HCT116 (cell line): ENCODE measurements around the gene KLHDC7A. TPM values are rescaled to one million over a fixed set of nuclear protein-coding genes. Genes with fewer than 3 reads are reported as not detected.

Source experiments
- ATAC-seq: fragments of 200-7000 bp; cut with Tn5 transposase; 2 replicates; pipeline ENCODE4 v1.9.1; 2020; ENCODE audit warnings: mild to moderate bottlenecking, moderate library complexity
- BruUV-seq: library from RNA; stranded (reverse); fragments of 400-500 nt; replicated peaks from 2 replicates; lab custom pipeline; 2021; lab: Mats Ljungman, UMichigan
- CTCF ChIA-PET: fragments of 300-600 bp; sonication (Branson Sonifier 250); formaldehyde crosslinking; loops from one replicate; lab custom pipeline; 2021; ENCODE audit warnings: antibody characterized with exemption; lab: Charles Lee
- POLR2A ChIA-PET: fragments of 300-600, 350-600 bp; sonication (Branson Sonifier 250); formaldehyde crosslinking; loops from one replicate; lab custom pipeline; 2021; ENCODE audit warnings: antibody characterized with exemption; lab: Charles Lee
- RAD21 ChIA-PET, 2 experiments: fragments of 300-600 bp; sonication (Branson Sonifier 250); formaldehyde crosslinking; loops; one replicate each; lab custom pipeline; 2023; ENCODE audit warnings: low total read pairs in 2 of 2; ENCODE audit not compliant: uncharacterized antibody in 2 of 2, unreplicated experiment in 2 of 2, low non-redundant PET in 1 of 2; lab: Charles Lee
- DNase-seq: peaks from one replicate; pipeline ENCODE4 v3.0.0-alpha.2; 2010; ENCODE audit warnings: low read depth, low spot score
- H2AFZ ChIP-seq: fragments of 200-600 bp; shearing (Covaris generic), sonication (generic); 2 replicates; pipeline ENCODE4 v1.6.1; 2017; ENCODE audit warnings: low read depth, mixed run types, mixed read lengths, antibody characterized with exemption, low read length; ENCODE audit not compliant: poor library complexity, severe bottlenecking
- H3K27ac ChIP-seq: 2 replicates; pipeline ENCODE4 v1.5.1; 2012; ENCODE audit warnings: low read depth, low read length
- H3K27me3 ChIP-seq: fragments of 200-600 bp; sonication (generic); 2 replicates; pipeline ENCODE4 v1.6.1; 2016; ENCODE audit warnings: mixed run types, low read length, mixed read lengths; ENCODE audit not compliant: insufficient read depth
- H3K36me3 ChIP-seq, 2 experiments: fragments of 200-500 bp in 1 of 2; fragments of 200-600 bp in 1 of 2; sonication (Bioruptor generic) in 1 of 2; sonication (generic) in 1 of 2; 2 replicates each; pipeline versions ENCODE4 v1.5.1 to v1.6.1; 2014 to 2016; ENCODE audit warnings: low read length in 2 of 2, inconsistent platforms in 1 of 2, mixed read lengths in 1 of 2, mixed run types in 1 of 2; ENCODE audit not compliant: insufficient read depth in 2 of 2, control insufficient read depth in 1 of 2
- H3K4me1 ChIP-seq, 2 experiments: fragments of 200-600 bp in 1 of 2; sonication (generic) in 1 of 2; 2 replicates each; pipeline versions ENCODE4 v1.5.1 to v1.6.1; 2012 to 2017; ENCODE audit warnings: low read length in 2 of 2, inconsistent platforms in 1 of 2, mild to moderate bottlenecking in 1 of 2, mixed read lengths in 1 of 2, mixed run types in 1 of 2, moderate library complexity in 1 of 2; ENCODE audit not compliant: insufficient read depth in 2 of 2, control insufficient read depth in 1 of 2
- H3K4me2 ChIP-seq: fragments of 200-600 bp; sonication (generic); 2 replicates; pipeline ENCODE4 v1.6.1; 2017; ENCODE audit warnings: mixed run types, low read length, mixed read lengths
- H3K4me3 ChIP-seq, 2 experiments: fragments of 200-600 bp in 1 of 2; sonication (generic) in 1 of 2; replicated peaks in 1 of 2; 2 replicates each; pipeline ENCODE4 v1.5.1; 2011 to 2016; ENCODE audit warnings: low read length in 2 of 2, control low read depth in 1 of 2, low read depth in 1 of 2, mild to moderate bottlenecking in 1 of 2, mixed read lengths in 1 of 2, mixed run types in 1 of 2
- H3K79me2 ChIP-seq: fragments of 200-600 bp; sonication (generic); 2 replicates; pipeline ENCODE4 v1.6.1; 2017; ENCODE audit warnings: mild to moderate bottlenecking, mixed run types, low read length, moderate library complexity, mixed read lengths; ENCODE audit not compliant: insufficient read depth
- H3K9ac ChIP-seq: fragments of 200-600 bp; sonication (generic); 2 replicates; pipeline ENCODE4 v1.6.1; 2016; ENCODE audit warnings: low read length, mixed read lengths
- H3K9me2 ChIP-seq: fragments of 200-600 bp; sonication (generic), shearing (Covaris generic); 2 replicates; pipeline ENCODE4 v1.6.1; 2017; ENCODE audit warnings: mixed run types, mild to moderate bottlenecking, moderate library complexity; ENCODE audit not compliant: insufficient read depth
- H3K9me3 ChIP-seq, 2 experiments: fragments of 200-500 bp in 1 of 2; fragments of 200-600 bp in 1 of 2; sonication (Bioruptor generic) in 1 of 2; sonication (generic) in 1 of 2; 2 replicates each; pipeline ENCODE4 v1.6.1; 2014 to 2017; ENCODE audit warnings: low read length in 2 of 2, mixed read lengths in 2 of 2, inconsistent platforms in 1 of 2, low read depth in 1 of 2, mild to moderate bottlenecking in 1 of 2, mixed run types in 1 of 2, moderate library complexity in 1 of 2; ENCODE audit not compliant: control insufficient read depth in 1 of 2, insufficient read depth in 1 of 2
- H4K20me1 ChIP-seq: fragments of 200-600 bp; sonication (generic), shearing (Covaris generic); 2 replicates; pipeline ENCODE4 v1.6.1; 2017; ENCODE audit warnings: mixed run types, mild to moderate bottlenecking, moderate library complexity; ENCODE audit not compliant: insufficient read depth
- CBX3 ChIP-seq: IDR thresholded peaks from 2 replicates; pipeline ENCODE4 v1.6.1; 2012; ENCODE audit warnings: low read depth
- CEBPB ChIP-seq: IDR thresholded peaks from 2 replicates; pipeline ENCODE4 v1.6.1; 2012; ENCODE audit warnings: low read depth
- CTCF ChIP-seq, 3 experiments: fragments of 200-600 bp in 1 of 3; sonication (generic) in 1 of 3; IDR thresholded peaks in 2 of 3; conservative IDR thresholded peaks in 1 of 3; 2 replicates each; pipeline ENCODE4 v1.5.1; 2012 to 2017; ENCODE audit warnings: low read depth in 2 of 3, low read length in 2 of 3, antibody characterized with exemption in 1 of 3, borderline replicate concordance in 1 of 3, control low read depth in 1 of 3, mild to moderate bottlenecking in 1 of 3, mixed read lengths in 1 of 3, mixed run types in 1 of 3, moderate library complexity in 1 of 3; ENCODE audit not compliant: insufficient read depth in 1 of 3
- EGR1 ChIP-seq: IDR thresholded peaks from 2 replicates; pipeline ENCODE4 v1.6.1; 2012; ENCODE audit warnings: low read depth
- ELF1 ChIP-seq: IDR thresholded peaks from 2 replicates; pipeline ENCODE4 v1.6.1; 2012; ENCODE audit warnings: low read depth, borderline replicate concordance
- JUND ChIP-seq: IDR thresholded peaks from 2 replicates; pipeline ENCODE4 v1.6.1; 2012
- POLR2A ChIP-seq: IDR thresholded peaks from 2 replicates; pipeline ENCODE4 v1.7.0; 2011; ENCODE audit warnings: borderline replicate concordance; ENCODE audit not compliant: insufficient read depth, insufficient read length; ENCODE audit errors: extremely low read depth
- SIN3A ChIP-seq: IDR thresholded peaks from 2 replicates; pipeline ENCODE4 v1.6.1; 2012; ENCODE audit warnings: low read depth
- TCF7L2 ChIP-seq: IDR thresholded peaks from 2 replicates; pipeline ENCODE4 v1.7.0; 2011; ENCODE audit warnings: borderline replicate concordance, inconsistent platforms; ENCODE audit not compliant: insufficient read depth, insufficient read length; ENCODE audit errors: extremely low read depth
- ZNF274 ChIP-seq: fragments of 200-500 bp; sonication (Bioruptor generic); IDR thresholded peaks from 2 replicates; pipeline ENCODE4 v1.6.1; 2014; ENCODE audit warnings: mild to moderate bottlenecking, low read depth, low read length, inconsistent platforms
- intact Hi-C: fragments of 100-400 bp; cut with micrococcal nuclease; formaldehyde crosslinking; loops from 2 replicates; pipeline ENCODE4 v1.10.0; 2022
- total RNA-seq: library from RNA; stranded (reverse); gene quantifications from one replicate; pipeline ENCODE4 v1.2.1, GENCODE V29; 2021; ENCODE audit not compliant: unreplicated experiment
- TF ChIP-seq, protein P1 (sequence below): IDR thresholded peaks from 2 replicates; pipeline ENCODE4 v1.6.1; 2012
- TF ChIP-seq, protein P2 (sequence below): IDR thresholded peaks from 2 replicates; pipeline ENCODE4 v1.6.1; 2011; ENCODE audit warnings: mild to moderate bottlenecking, low read length, moderate library complexity; ENCODE audit not compliant: insufficient replicate concordance; ENCODE audit errors: extremely low read depth
- TF ChIP-seq, protein P3 (sequence below): IDR thresholded peaks from 2 replicates; pipeline ENCODE4 v1.6.1; 2012; ENCODE audit warnings: low read depth

KLHDC7A gene
- total RNA-seq, 1 experiment from 2014 or later: 0.30 TPM

DNA sequence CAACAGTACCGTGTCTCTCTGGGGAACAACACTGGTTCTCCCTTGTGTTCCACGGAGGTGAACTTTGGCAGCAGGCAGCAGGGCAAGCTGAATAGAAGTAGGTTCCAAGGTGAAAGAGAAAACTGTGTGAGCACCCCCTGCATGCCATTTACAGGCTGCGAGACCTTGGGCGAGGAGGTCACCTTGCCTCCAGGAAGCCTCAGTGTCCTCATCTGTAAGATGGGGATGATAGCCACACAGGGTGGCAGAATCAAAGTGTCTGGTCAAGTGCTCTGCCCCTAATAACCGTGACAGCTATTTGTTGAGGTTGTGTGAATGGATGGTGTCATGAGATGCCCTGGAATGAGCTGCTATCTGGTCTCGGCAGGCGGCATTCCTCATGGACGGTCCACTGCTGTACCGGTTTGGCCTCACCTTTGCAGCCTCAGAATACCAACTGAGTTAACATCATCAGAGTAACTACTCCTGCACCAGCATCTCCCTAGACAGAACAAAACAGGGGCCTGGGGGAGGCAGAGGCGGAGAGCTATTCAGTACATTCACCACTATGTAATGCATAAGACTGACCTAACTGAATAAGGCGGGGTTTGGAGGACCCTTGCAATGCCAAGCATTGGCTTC, 7.4 kb upstream of the KLHDC7A start:
- DNase-seq (no peak), ATAC-seq (no peak)
- H3K79me2 ChIP-seq: no peaks in the 10 kb centered on the region
- H3K36me3 ChIP-seq: no peaks in the 10 kb centered on the region
- H3K4me3 ChIP-seq: no peak overlapping the region
- H3K27me3 ChIP-seq: 0 out of 2 replicates have a peak, but pooled peaks cover 7% of the 10 kb centered on the region
- H3K4me1 ChIP-seq: no peaks in the 10 kb centered on the region
- CTCF ChIA-PET: no interaction called here
- H3K27ac ChIP-seq: no peak overlapping the region
- no peak overlapping the region for H2AFZ ChIP-seq
- H3K9me3 ChIP-seq: no peaks in the 10 kb centered on the region
- intact Hi-C loops: no loop called here
- BruUV-seq: no TSS peak
- POLR2A ChIA-PET: no interaction called here
- TF ChIP-seq CEBPB (no peak), ZNF274 (no peak), SIN3A (no peak), POLR2A (no peak), JUND (no peak), TCF7L2 (no peak), EGR1 (no peak), CBX3 (no peak), CTCF (IDR thresholded peaks at IDR 0.05 in 2 of 3, conservative IDR thresholded peaks at IDR 0.05 in 1 of 3; ENCODE audit: borderline replicate concordance in 1 of 3, insufficient read depth in 1 of 3, low read depth in 2 of 3, low read length in 2 of 3) (no peak), ELF1 (no peak)
- TF ChIP-seq, protein P1, sequence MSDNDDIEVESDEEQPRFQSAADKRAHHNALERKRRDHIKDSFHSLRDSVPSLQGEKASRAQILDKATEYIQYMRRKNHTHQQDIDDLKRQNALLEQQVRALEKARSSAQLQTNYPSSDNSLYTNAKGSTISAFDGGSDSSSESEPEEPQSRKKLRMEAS: no peak
- TF ChIP-seq, protein P2, sequence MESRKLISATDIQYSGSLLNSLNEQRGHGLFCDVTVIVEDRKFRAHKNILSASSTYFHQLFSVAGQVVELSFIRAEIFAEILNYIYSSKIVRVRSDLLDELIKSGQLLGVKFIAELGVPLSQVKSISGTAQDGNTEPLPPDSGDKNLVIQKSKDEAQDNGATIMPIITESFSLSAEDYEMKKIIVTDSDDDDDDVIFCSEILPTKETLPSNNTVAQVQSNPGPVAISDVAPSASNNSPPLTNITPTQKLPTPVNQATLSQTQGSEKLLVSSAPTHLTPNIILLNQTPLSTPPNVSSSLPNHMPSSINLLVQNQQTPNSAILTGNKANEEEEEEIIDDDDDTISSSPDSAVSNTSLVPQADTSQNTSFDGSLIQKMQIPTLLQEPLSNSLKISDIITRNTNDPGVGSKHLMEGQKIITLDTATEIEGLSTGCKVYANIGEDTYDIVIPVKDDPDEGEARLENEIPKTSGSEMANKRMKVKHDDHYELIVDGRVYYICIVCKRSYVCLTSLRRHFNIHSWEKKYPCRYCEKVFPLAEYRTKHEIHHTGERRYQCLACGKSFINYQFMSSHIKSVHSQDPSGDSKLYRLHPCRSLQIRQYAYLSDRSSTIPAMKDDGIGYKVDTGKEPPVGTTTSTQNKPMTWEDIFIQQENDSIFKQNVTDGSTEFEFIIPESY: no peak
- TF ChIP-seq, protein P3, sequence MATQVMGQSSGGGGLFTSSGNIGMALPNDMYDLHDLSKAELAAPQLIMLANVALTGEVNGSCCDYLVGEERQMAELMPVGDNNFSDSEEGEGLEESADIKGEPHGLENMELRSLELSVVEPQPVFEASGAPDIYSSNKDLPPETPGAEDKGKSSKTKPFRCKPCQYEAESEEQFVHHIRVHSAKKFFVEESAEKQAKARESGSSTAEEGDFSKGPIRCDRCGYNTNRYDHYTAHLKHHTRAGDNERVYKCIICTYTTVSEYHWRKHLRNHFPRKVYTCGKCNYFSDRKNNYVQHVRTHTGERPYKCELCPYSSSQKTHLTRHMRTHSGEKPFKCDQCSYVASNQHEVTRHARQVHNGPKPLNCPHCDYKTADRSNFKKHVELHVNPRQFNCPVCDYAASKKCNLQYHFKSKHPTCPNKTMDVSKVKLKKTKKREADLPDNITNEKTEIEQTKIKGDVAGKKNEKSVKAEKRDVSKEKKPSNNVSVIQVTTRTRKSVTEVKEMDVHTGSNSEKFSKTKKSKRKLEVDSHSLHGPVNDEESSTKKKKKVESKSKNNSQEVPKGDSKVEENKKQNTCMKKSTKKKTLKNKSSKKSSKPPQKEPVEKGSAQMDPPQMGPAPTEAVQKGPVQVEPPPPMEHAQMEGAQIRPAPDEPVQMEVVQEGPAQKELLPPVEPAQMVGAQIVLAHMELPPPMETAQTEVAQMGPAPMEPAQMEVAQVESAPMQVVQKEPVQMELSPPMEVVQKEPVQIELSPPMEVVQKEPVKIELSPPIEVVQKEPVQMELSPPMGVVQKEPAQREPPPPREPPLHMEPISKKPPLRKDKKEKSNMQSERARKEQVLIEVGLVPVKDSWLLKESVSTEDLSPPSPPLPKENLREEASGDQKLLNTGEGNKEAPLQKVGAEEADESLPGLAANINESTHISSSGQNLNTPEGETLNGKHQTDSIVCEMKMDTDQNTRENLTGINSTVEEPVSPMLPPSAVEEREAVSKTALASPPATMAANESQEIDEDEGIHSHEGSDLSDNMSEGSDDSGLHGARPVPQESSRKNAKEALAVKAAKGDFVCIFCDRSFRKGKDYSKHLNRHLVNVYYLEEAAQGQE: no peak
- no peak overlapping the region for H3K9ac ChIP-seq
- no peak overlapping the region for H3K4me2 ChIP-seq
- H4K20me1 ChIP-seq: no peaks in the 10 kb centered on the region
- no peaks in the 10 kb centered on the region for H3K9me2 ChIP-seq
- RAD21 ChIA-PET: no interaction called here
